ENCODE data around the gene FGF1.

FGF1 gene

GRCh38 chr5:142699184-142699720, 13.4 kb upstream of the FGF1 start:
- Histone ChIP-seq H3K27ac (ENCODE audit: low read length) (no peak overlapping the region), H4K20me1 (ENCODE audit: insufficient read depth, low read length) (no peaks in the 10 kb centered on the region), H3K9me3 (ENCODE audit: insufficient read depth, low read length) (no peaks in the 10 kb centered on the region), H3K36me3 (replicated peaks; ENCODE audit: low read depth, low read length) (no peaks in the 10 kb centered on the region), H3K4me3 (ENCODE audit: low read length) (no peak overlapping the region), H3K4me2 (ENCODE audit: low read length) (no peak overlapping the region), H2AFZ (ENCODE audit: low read depth, low read length) (no peak overlapping the region), H3K4me1 (ENCODE audit: low read length) (no peaks in the 10 kb centered on the region), H3K9ac (ENCODE audit: low read length) (no peak overlapping the region), H3K27me3 (ENCODE audit: low read depth, low read length) (peaks cover 6% of the 10 kb centered on the region), H3K79me2 (ENCODE audit: low read length) (no peaks in the 10 kb centered on the region)
- TF ChIP-seq CTCF (IDR thresholded peaks at IDR 0.05; ENCODE audit: low read depth, low read length) (peak; percentile 84), EZH2phosphoT487 (IDR thresholded peaks at IDR 0.05; ENCODE audit: low read depth) (no peak)

GRCh38 chr5:142698447-142699183, 12.7 kb upstream of the FGF1 start:
- no peak overlapping the region for H2AFZ ChIP-seq (ENCODE audit: low read depth, low read length)
- no peak overlapping the region for H3K4me3 ChIP-seq (ENCODE audit: low read length)
- H4K20me1 ChIP-seq (ENCODE audit: insufficient read depth, low read length), result no peaks in the 10 kb centered on the region
- no peaks in the 10 kb centered on the region for H3K36me3 ChIP-seq (replicated peaks; ENCODE audit: low read depth, low read length)
- H3K9ac ChIP-seq (ENCODE audit: low read length), result no peak overlapping the region
- no peak overlapping the region for H3K27ac ChIP-seq (ENCODE audit: low read length)
- H3K27me3 ChIP-seq (ENCODE audit: low read depth, low read length), result peaks cover 6% of the 10 kb centered on the region
- TF ChIP-seq CTCF (IDR thresholded peaks at IDR 0.05; ENCODE audit: low read depth, low read length), result no peak
- TF ChIP-seq EZH2phosphoT487 (IDR thresholded peaks at IDR 0.05; ENCODE audit: low read depth), result no peak
- no peaks in the 10 kb centered on the region for H3K9me3 ChIP-seq (ENCODE audit: insufficient read depth, low read length)
- no peaks in the 10 kb centered on the region for H3K79me2 ChIP-seq (ENCODE audit: low read length)
- no peaks in the 10 kb centered on the region for H3K4me1 ChIP-seq (ENCODE audit: low read length)
- no peak overlapping the region for H3K4me2 ChIP-seq (ENCODE audit: low read length)

GRCh38 chr5:142697356-142698255, 11.7 kb upstream of the FGF1 start:
- no peaks in the 10 kb centered on the region for H3K9me3 ChIP-seq (ENCODE audit: insufficient read depth, low read length)
- H3K4me3 ChIP-seq (ENCODE audit: low read length), result no peak overlapping the region
- H3K4me2 ChIP-seq (ENCODE audit: low read length), result no peak overlapping the region
- no peak overlapping the region for H3K9ac ChIP-seq (ENCODE audit: low read length)
- no peaks in the 10 kb centered on the region for H3K4me1 ChIP-seq (ENCODE audit: low read length)
- no peak overlapping the region for H2AFZ ChIP-seq (ENCODE audit: low read depth, low read length)
- no peaks in the 10 kb centered on the region for H4K20me1 ChIP-seq (ENCODE audit: insufficient read depth, low read length)
- TF ChIP-seq EZH2phosphoT487 (IDR thresholded peaks at IDR 0.05; ENCODE audit: low read depth), result no peak
- no peak for TF ChIP-seq CTCF (IDR thresholded peaks at IDR 0.05; ENCODE audit: low read depth, low read length)
- no peaks in the 10 kb centered on the region for H3K36me3 ChIP-seq (replicated peaks; ENCODE audit: low read depth, low read length)
- no peaks in the 10 kb centered on the region; the same call in none of the 2 replicates for H3K27me3 ChIP-seq (ENCODE audit: low read depth, low read length)
- H3K27ac ChIP-seq (ENCODE audit: low read length), result no peak overlapping the region
- H3K79me2 ChIP-seq (ENCODE audit: low read length), result no peaks in the 10 kb centered on the region

- Histone ChIP-seq H3K27me3 (ENCODE audit: low read depth, low read length) (no peaks in the 10 kb centered on the region; the same call in none of the 2 replicates), H2AFZ (ENCODE audit: low read depth, low read length) (no peak overlapping the region), H3K9me3 (ENCODE audit: insufficient read depth, low read length) (no peaks in the 10 kb centered on the region), H3K27ac (ENCODE audit: low read length) (no peak overlapping the region), H3K36me3 (replicated peaks; ENCODE audit: low read depth, low read length) (no peaks in the 10 kb centered on the region), H4K20me1 (ENCODE audit: insufficient read depth, low read length) (no peaks in the 10 kb centered on the region), H3K4me2 (ENCODE audit: low read length) (no peak overlapping the region), H3K79me2 (ENCODE audit: low read length) (no peaks in the 10 kb centered on the region), H3K9ac (ENCODE audit: low read length) (no peak overlapping the region), H3K4me3 (ENCODE audit: low read length) (no peak overlapping the region), H3K4me1 (ENCODE audit: low read length) (no peaks in the 10 kb centered on the region)
- TF ChIP-seq CTCF (IDR thresholded peaks at IDR 0.05; ENCODE audit: low read depth, low read length) (no peak), EZH2phosphoT487 (IDR thresholded peaks at IDR 0.05; ENCODE audit: low read depth) (no peak)
These were observed 10.5 kb upstream of the FGF1 start for GRCh38 chr5:142696379-142696778.

All from OCI-LY3 (cell line).